HepG2 (cell line): Measurements from ENCODE around the gene SLU7. TPM values are rescaled to one million over a fixed set of nuclear protein-coding genes. Genes with fewer than 3 reads are reported as not detected.

Experiments used
- ATAC-seq: fragments of 200-7000 bp; cut with Tn5 transposase; 3 replicates; pipeline ENCODE4 v1.9.1; 2020; ENCODE audit warnings: mild to moderate bottlenecking, moderate library complexity
- BruUV-seq: library from RNA; stranded (reverse); fragments of 400-500 nt; replicated peaks from 2 replicates; lab custom pipeline; 2021; lab: Mats Ljungman, UMichigan
- CTCF ChIA-PET: fragments of 300-600 bp; formaldehyde crosslinking; extraction: SDS; loops from one replicate; lab custom pipeline; 2021; ENCODE audit warnings: low total read pairs, inconsistent platforms, low intra/inter-chr PET ratio; lab: Yijun Ruan, JAX
- POLR2A ChIA-PET: fragments of 350-600 bp; sonication (Branson Sonifier 250); formaldehyde crosslinking; loops from one replicate; lab custom pipeline; 2020; ENCODE audit warnings: antibody characterized with exemption, inconsistent platforms; lab: Yijun Ruan, JAX
- DNase-seq: peaks from one replicate; pipeline ENCODE4 v3.0.0-alpha.2; 2015; ENCODE audit warnings: low spot score
- FAIRE-seq: peaks from 3 replicates; lab custom pipeline; 2011; peaks lifted over from hg19 to GRCh38; lab: Jason Lieb, UNC
- H2AFZ ChIP-seq: one replicate; pipeline ENCODE4 v1.6.1; 2011; ENCODE audit warnings: low read length, inconsistent platforms
- H3K27ac ChIP-seq: fragments of 300-600 bp; 3 replicates; pipeline ENCODE4 v1.8.0; 2011; ENCODE audit warnings: mixed run types, mild to moderate bottlenecking, mixed read lengths, low read length, inconsistent platforms; ENCODE audit not compliant: insufficient read depth; ENCODE audit errors: extremely low read length
- H3K27me3 ChIP-seq, 2 experiments: fragments of 200-600 bp in 1 of 2; 2 replicates in 1 of 2; 3 replicates in 1 of 2; pipeline versions ENCODE4 v1.6.0 to v1.8.0; 2011; ENCODE audit warnings: low read length in 2 of 2, mild to moderate bottlenecking in 2 of 2, moderate library complexity in 2 of 2, inconsistent platforms in 1 of 2; ENCODE audit not compliant: insufficient read depth in 2 of 2, control insufficient read depth in 1 of 2
- H3K36me3 ChIP-seq, 2 experiments: fragments of 200-600 bp in 1 of 2; replicated peaks in 1 of 2; 2 replicates in 1 of 2; 3 replicates in 1 of 2; pipeline versions ENCODE4 v1.5.1 to v1.8.0; 2011; ENCODE audit warnings: low read length in 2 of 2, inconsistent platforms in 1 of 2; ENCODE audit not compliant: insufficient read depth in 2 of 2, control insufficient read depth in 1 of 2
- H3K4me1 ChIP-seq: 2 replicates; pipeline ENCODE4 v1.5.1; 2012; ENCODE audit warnings: low read length, inconsistent platforms; ENCODE audit not compliant: insufficient read depth
- H3K4me2 ChIP-seq: 2 replicates; pipeline ENCODE4 v1.6.0; 2011; ENCODE audit warnings: low read depth, low read length, inconsistent platforms
- H3K4me3 ChIP-seq, 3 experiments: fragments of 200-600 bp in 1 of 3; sonication (generic), shearing (Covaris generic) in 1 of 3; replicated peaks in 1 of 3; 2 replicates each; pipeline ENCODE4 v1.5.1; 2011 to 2016; ENCODE audit warnings: low read length in 3 of 3, inconsistent platforms in 2 of 3, low read depth in 2 of 3, mild to moderate bottlenecking in 2 of 3, control low read depth in 1 of 3, mixed read lengths in 1 of 3; ENCODE audit not compliant: insufficient read depth in 1 of 3
- H3K79me2 ChIP-seq: one replicate; pipeline ENCODE4 v1.6.1; 2011; ENCODE audit warnings: low read length, inconsistent platforms; ENCODE audit not compliant: insufficient read depth
- H3K9ac ChIP-seq: 2 replicates; pipeline ENCODE4 v1.6.0; 2011; ENCODE audit warnings: mild to moderate bottlenecking, low read depth, low read length, inconsistent platforms; ENCODE audit not compliant: insufficient read depth
- H3K9me3 ChIP-seq: 2 replicates; pipeline ENCODE4 v1.5.1; 2012; ENCODE audit warnings: mild to moderate bottlenecking, low read length
- H4K20me1 ChIP-seq: 2 replicates; pipeline ENCODE4 v1.6.0; 2011; ENCODE audit warnings: inconsistent platforms, mild to moderate bottlenecking, low read length, moderate library complexity; ENCODE audit not compliant: insufficient read depth
- AKAP8 ChIP-seq: sonication (generic); formaldehyde crosslinking; IDR thresholded peaks from 2 replicates; pipeline ENCODE4 v1.5.1; 2020; ENCODE audit warnings: mild to moderate bottlenecking, missing genetic modification reagents
- ARID3A ChIP-seq: IDR thresholded peaks from 2 replicates; pipeline ENCODE4 v1.6.1; 2012; ENCODE audit warnings: low read depth, low read length, improper control_type of control experiment
- BCL3 ChIP-seq: sonication (generic); formaldehyde crosslinking; IDR thresholded peaks from 2 replicates; pipeline ENCODE4 v1.5.1; 2020; ENCODE audit warnings: mild to moderate bottlenecking, missing genetic modification reagents, moderate library complexity
- ERF ChIP-seq: IDR thresholded peaks from 2 replicates; pipeline ENCODE4 v1.6.1; 2018; ENCODE audit warnings: missing biosample characterization, missing genetic modification reagents
- MAFF ChIP-seq: IDR thresholded peaks from 2 replicates; pipeline ENCODE4 v1.6.1; 2011; ENCODE audit warnings: low read depth, low read length, improper control_type of control experiment
- MAFK ChIP-seq, 2 experiments: IDR thresholded peaks in 1 of 2; conservative IDR thresholded peaks in 1 of 2; 2 replicates each; pipeline ENCODE4 v1.6.1; 2011; ENCODE audit warnings: improper control_type of control experiment in 2 of 2, low read length in 2 of 2
- NAIF1 ChIP-seq: sonication (generic); formaldehyde crosslinking; IDR thresholded peaks from 2 replicates; pipeline ENCODE4 v1.5.0; 2020; ENCODE audit warnings: mild to moderate bottlenecking, missing genetic modification reagents, borderline replicate concordance
- PHF21A ChIP-seq: sonication (generic); formaldehyde crosslinking; IDR thresholded peaks from 2 replicates; pipeline ENCODE4 v1.5.0; 2020; ENCODE audit warnings: mild to moderate bottlenecking, missing genetic modification reagents
- TBP ChIP-seq: sonication (generic); formaldehyde crosslinking; IDR thresholded peaks from 2 replicates; pipeline ENCODE4 v1.5.0; 2020; ENCODE audit warnings: missing genetic modification reagents
- TERF1 ChIP-seq: sonication (generic); formaldehyde crosslinking; IDR thresholded peaks from 2 replicates; pipeline ENCODE4 v1.8.0; 2022; ENCODE audit warnings: mild to moderate bottlenecking, missing genetic modification reagents, moderate library complexity
- ZBED4 ChIP-seq: sonication (generic); formaldehyde crosslinking; IDR thresholded peaks from 2 replicates; pipeline ENCODE4 v1.4.0; 2020; ENCODE audit warnings: missing genetic modification reagents, borderline replicate concordance
- ZNF362 ChIP-seq: sonication (generic); formaldehyde crosslinking; IDR thresholded peaks from 2 replicates; pipeline ENCODE4 v1.4.0; 2020; ENCODE audit warnings: missing genetic modification reagents, mild to moderate bottlenecking, borderline replicate concordance
- WGBS: methylation state at CpG from one replicate; pipeline ENCODE4 v1.1.6; 2017; ENCODE audit warnings: low lambda C conversion rate; 5-methylcytosine and 5-hydroxymethylcytosine counted together
- in situ Hi-C: cut with HindIII; loops from 2 replicates; pipeline ENCODE4 v1.10.0; 2017; ENCODE audit warnings: low pct_unique_long_range_greater_than_20kb; ENCODE audit not compliant: extremely low pct_ligation_motif_present
- intact Hi-C: fragments of 100-400 bp; cut with micrococcal nuclease; formaldehyde crosslinking; loops from one replicate; pipeline ENCODE4 v1.10.0; 2022; ENCODE audit not compliant: unreplicated experiment
- polyA plus RNA-seq, 8 experiments: library from polyadenylated mRNA; depleted of rRNA in 3 of 8; stranded (reverse) in 7 of 8; unstranded in 1 of 8; fragments of >200 nt; fragmentation: Illumina TruSeq in 4 of 8; extraction: Trizol in 4 of 8; gene quantifications; 2 replicates each; pipeline versions ENCODE4 v1.2.1 to v1.2.3, GENCODE V29; 2011 to 2016; ENCODE audit warnings: low read depth in 4 of 8, missing spikeins in 1 of 8, mixed read lengths in 1 of 8; ENCODE audit not compliant: insufficient read depth in 1 of 8
- total RNA-seq, 5 experiments: library from RNA; depleted of rRNA; stranded (reverse); fragments of >200 nt; fragmentation: Illumina TruSeq; extraction: Trizol; gene quantifications; 2 replicates each; pipeline ENCODE4 v1.2.3, GENCODE V29; 2016; ENCODE audit warnings: low read depth in 1 of 5

Gene SLU7
- total and polyA plus RNA-seq, 2 of the 13 experiments (the other 11 are each of a cell fraction or from before 2014, with no cell fraction given): 24.0 to 39.2 TPM

GRCh38 chr5:160378330-160378729, 40.6 kb downstream of the SLU7 start:
- H3K79me2 ChIP-seq: no peaks in the 10 kb centered on the region
- DNase-seq: no peak
- POLR2A ChIA-PET: no interaction called here
- no peak overlapping the region for H2AFZ ChIP-seq
- peaks cover 0 to 4% of the 10 kb centered on the region in 2 experiments; a peak in 1 of 5 replicates for H3K27me3 ChIP-seq
- no peak for ATAC-seq
- H3K4me2 ChIP-seq: no peak overlapping the region
- no peaks in the 10 kb centered on the region for H3K36me3 ChIP-seq
- in situ Hi-C loops: no loop called here
- H3K9ac ChIP-seq: no peak overlapping the region
- no peak overlapping the region for H3K27ac ChIP-seq
- no peaks in the 10 kb centered on the region for H3K4me1 ChIP-seq
- intact Hi-C loops: no loop called here
- CTCF ChIA-PET: no interaction called here
- no peaks in the 10 kb centered on the region for H3K9me3 ChIP-seq
- no peak for FAIRE-seq
- no peaks in the 10 kb centered on the region for H4K20me1 ChIP-seq
- BruUV-seq: no TSS peak
- 0% methylated on average over 2 of the region's 2 CpGs for WGBS
- H3K4me3 ChIP-seq: no peak overlapping the region
- no peak for TF ChIP-seq PHF21A (CRISPR knock-in tag)
- TF ChIP-seq NAIF1: no peak
- TF ChIP-seq TERF1 (CRISPR knock-in tag): no peak
- TF ChIP-seq ZNF362 (CRISPR knock-in tag): no peak
- no peak for TF ChIP-seq MAFK (conservative IDR thresholded peaks at IDR 0.05 in 1 of 2, IDR thresholded peaks at IDR 0.05 in 1 of 2; ENCODE audit: low read length in 2 of 2)
- no peak for TF ChIP-seq ZBED4 (CRISPR knock-in tag)
- no peak for TF ChIP-seq BCL3
- no peak for TF ChIP-seq ARID3A
- TF ChIP-seq AKAP8 (CRISPR knock-in tag): no peak
- no peak for TF ChIP-seq ERF (CRISPR knock-in tag)
- TF ChIP-seq MAFF: no peak
- no peak for TF ChIP-seq TBP (CRISPR knock-in tag)
